T-helper 9 cell (primary cell): ENCODE data around the gene SMARCD2.
"Not testable (repeated sequence)": the region's sequence is repeated elsewhere in the genome, so short reads cannot be mapped to it uniquely, and the experiment has no call there.

Experiments
- DNase-seq: peaks from one replicate; pipeline ENCODE4 v3.0.0-alpha.2; 2020

Gene SMARCD2

GRCh38 chr17:63796375-63796774 lies 46.1 kb downstream of the SMARCD2 start:
- DNase-seq: not testable (repeated sequence)

DNA sequence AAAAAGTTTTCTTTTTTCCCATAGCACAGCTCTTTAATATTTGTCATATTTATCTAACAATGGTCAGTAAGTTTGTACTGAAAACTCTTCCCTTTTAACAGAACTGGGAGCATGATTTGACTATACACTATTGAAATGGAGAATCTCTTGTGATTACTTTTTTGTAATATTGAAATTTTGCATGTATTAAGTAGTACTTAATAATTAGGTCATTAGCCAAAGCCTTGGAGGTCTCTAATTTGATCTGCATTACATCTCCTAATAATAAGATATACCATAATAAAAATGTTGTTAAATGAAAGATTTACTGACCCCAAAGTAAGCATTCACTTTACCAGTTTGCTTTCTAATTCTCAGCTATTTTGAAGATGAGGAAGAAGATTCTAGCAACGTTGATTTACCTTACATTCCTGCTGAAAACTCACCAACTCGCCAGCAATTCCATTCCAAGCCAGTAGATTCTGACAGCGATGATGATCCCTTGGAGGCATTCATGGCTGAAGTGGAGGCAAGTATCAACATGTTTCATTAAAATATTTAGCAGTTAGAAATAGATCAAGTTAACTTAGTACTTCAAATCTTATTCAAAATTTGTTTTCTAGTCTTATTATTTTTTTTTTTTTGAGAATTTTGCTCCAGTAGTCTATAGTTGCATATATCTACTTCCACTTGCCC lies 50.3 kb downstream of the SMARCD2 start:
- DNase-seq: no peak

GRCh38 chr17:63790057-63790456 lies 52.4 kb downstream of the SMARCD2 start:
- no peak for DNase-seq

- no peak for DNase-seq
Measured at GRCh38 chr17:63786971-63787711, 55.3 kb downstream of the SMARCD2 start.

DNA sequence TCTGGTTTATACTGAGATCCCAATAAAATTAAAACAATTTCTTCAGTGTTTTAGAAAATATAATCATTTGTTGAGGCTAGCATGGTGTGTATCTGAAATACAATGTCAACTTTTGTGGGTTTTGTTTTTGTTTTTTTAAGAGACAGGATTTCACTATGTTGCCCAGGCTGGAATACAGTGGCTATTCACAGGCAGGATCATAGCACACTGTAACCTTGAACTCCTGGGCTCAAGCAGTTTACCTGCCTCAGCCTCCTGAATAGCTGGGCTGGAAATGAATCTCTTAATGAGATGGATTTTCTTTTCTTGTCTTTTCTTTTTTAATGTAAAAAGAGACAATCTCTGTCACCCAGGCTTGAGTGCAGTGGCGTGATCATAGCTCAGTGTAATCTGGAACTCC lies 56.4 kb downstream of the SMARCD2 start:
- no peak for DNase-seq

DNA sequence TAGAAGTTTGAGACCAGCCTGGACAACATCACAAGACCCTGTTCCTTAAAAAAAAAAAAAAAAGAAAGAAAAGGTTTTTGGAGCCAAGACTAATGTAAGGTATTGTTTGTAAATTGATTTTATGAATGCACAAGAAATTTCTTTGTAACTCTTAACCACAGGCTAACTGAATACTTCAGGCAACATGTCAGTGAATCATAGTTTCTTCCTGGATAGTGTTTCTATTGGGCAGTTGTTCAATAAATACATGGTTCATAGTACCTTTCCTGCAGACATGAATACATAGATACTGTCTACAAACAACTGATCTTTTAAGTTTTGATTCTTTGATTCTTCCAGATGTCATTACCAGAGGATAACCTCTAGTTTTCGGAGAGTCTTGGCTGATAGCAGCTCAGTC lies 56.9 kb downstream of the SMARCD2 start:
- DNase-seq: no peak

DNA sequence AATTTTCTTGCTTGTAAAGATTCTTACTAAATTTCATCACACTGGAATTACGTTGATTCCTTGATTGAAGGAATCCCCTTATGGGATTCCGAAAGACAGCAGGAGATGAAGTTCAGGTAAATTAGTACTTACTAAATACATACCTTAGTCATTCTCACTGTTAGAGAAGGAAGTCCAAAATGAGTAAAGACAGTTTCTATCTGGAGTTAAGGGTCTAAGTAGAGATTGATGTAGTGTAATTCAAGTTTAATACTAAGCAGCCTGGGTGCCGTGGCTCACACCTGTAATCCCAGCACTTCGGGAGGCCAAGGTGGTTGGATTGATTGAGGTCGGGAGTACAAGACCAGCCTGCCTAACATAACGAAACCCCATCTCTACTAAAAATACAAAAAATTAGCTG lies 59.0 kb downstream of the SMARCD2 start:
- no peak for DNase-seq
